GM23248 (cell line): ENCODE data around the gene GTF2IRD1. TPM values are rescaled to one million over a fixed set of nuclear protein-coding genes. Genes with fewer than 3 reads are reported as not detected.
"Not testable (repeated sequence)": the region's sequence is repeated elsewhere in the genome, so short reads cannot be mapped to it uniquely, and the experiment has no call there.

ENCODE experiments used
- DNase-seq: peaks from one replicate; pipeline ENCODE4 v3.0.0-alpha.2; 2015
- H2AFZ ChIP-seq: fragments of 200-600 bp; sonication (generic); 2 replicates; pipeline ENCODE4 v1.6.1; 2016; ENCODE audit warnings: antibody characterized with exemption
- H3F3A ChIP-seq: fragments of 200-600 bp; sonication (generic); 2 replicates; pipeline ENCODE4 v1.6.1; 2016; ENCODE audit warnings: mild to moderate bottlenecking, antibody characterized with exemption, mixed run types; ENCODE audit not compliant: insufficient read depth
- H3K27ac ChIP-seq: fragments of 200-600 bp; sonication (generic); 2 replicates; pipeline ENCODE4 v1.5.1; 2016; ENCODE audit warnings: mild to moderate bottlenecking
- H3K27me3 ChIP-seq: fragments of 200-600 bp; sonication (generic); replicated peaks from 2 replicates; pipeline ENCODE4 v1.6.1; 2016; ENCODE audit warnings: mild to moderate bottlenecking; ENCODE audit not compliant: insufficient read depth
- H3K36me3 ChIP-seq: fragments of 200-600 bp; sonication (generic); 2 replicates; pipeline ENCODE4 v1.6.1; 2016; ENCODE audit warnings: low read depth, mild to moderate bottlenecking
- H3K4me1 ChIP-seq: fragments of 200-600 bp; sonication (generic); 2 replicates; pipeline ENCODE4 v1.6.1; 2016; ENCODE audit warnings: mild to moderate bottlenecking; ENCODE audit not compliant: insufficient read depth
- H3K4me2 ChIP-seq: fragments of 200-600 bp; sonication (generic); one replicate; pipeline ENCODE4 v1.6.1; 2016; ENCODE audit warnings: mild to moderate bottlenecking; ENCODE audit not compliant: unreplicated experiment
- H3K4me3 ChIP-seq: fragments of 200-600 bp; sonication (generic); 2 replicates; pipeline ENCODE4 v1.5.1; 2016; ENCODE audit warnings: mild to moderate bottlenecking
- H3K79me2 ChIP-seq: fragments of 200-600 bp; sonication (generic); 2 replicates; pipeline ENCODE4 v1.6.1; 2016; ENCODE audit warnings: mild to moderate bottlenecking; ENCODE audit not compliant: insufficient read depth
- H3K9ac ChIP-seq: fragments of 200-600 bp; sonication (generic); 2 replicates; pipeline ENCODE4 v1.6.1; 2016; ENCODE audit warnings: mild to moderate bottlenecking
- H3K9me2 ChIP-seq: fragments of 200-600 bp; sonication (generic); 2 replicates; pipeline ENCODE4 v1.6.1; 2016; ENCODE audit warnings: mixed run types, mild to moderate bottlenecking, moderate library complexity; ENCODE audit not compliant: insufficient read depth
- H3K9me3 ChIP-seq: fragments of 200-600 bp; sonication (generic); one replicate; pipeline ENCODE4 v1.6.1; 2017; ENCODE audit warnings: low read depth
- H4K20me1 ChIP-seq: fragments of 200-600 bp; sonication (generic); 2 replicates; pipeline ENCODE4 v1.6.0; 2016; ENCODE audit not compliant: insufficient read depth
- EZH2 ChIP-seq: fragments of 200-600 bp; sonication (generic); IDR thresholded peaks from 2 replicates; pipeline ENCODE4 v1.6.1; 2018; ENCODE audit warnings: antibody characterized with exemption, mild to moderate bottlenecking; ENCODE audit not compliant: insufficient read depth, poor library complexity, severe bottlenecking
- EZH2phosphoT487 ChIP-seq: fragments of 200-600 bp; sonication (generic); IDR thresholded peaks from 2 replicates; pipeline ENCODE4 v1.6.1; 2018; ENCODE audit warnings: antibody characterized with exemption, moderate library complexity, mild to moderate bottlenecking, low read depth; ENCODE audit not compliant: insufficient read depth
- WGBS, 2 experiments: methylation state at CpG; one replicate each; pipeline ENCODE4 v1.1.6; 2015 to 2017; ENCODE audit warnings: low lambda C conversion rate in 2 of 2, low coverage in 1 of 2; ENCODE audit errors: missing lambda C conversion rate in 2 of 2; 5-methylcytosine and 5-hydroxymethylcytosine counted together
- in situ Hi-C: fragments of 300-500 bp; cut with MboI; formaldehyde crosslinking; loops from 2 replicates; pipeline ENCODE4 v1.15.0; 2020
- polyA plus RNA-seq: library from polyadenylated mRNA; unstranded; fragments of >200 nt; fragmentation: Nextera tagmentation; extraction: Ambion mirVana; gene quantifications from 2 replicates; pipeline ENCODE4 v1.2.1, GENCODE V29; 2016
- total RNA-seq: library from RNA; depleted of rRNA; stranded (reverse); fragments of >200 nt; shearing (Covaris generic); gene quantifications from 2 replicates; pipeline ENCODE4 v1.2.3, GENCODE V29; 2014

GTF2IRD1 gene
- total and polyA plus RNA-seq, 2 experiments from 2014 or later: 3.7 to 6.6 TPM

GRCh38 chr7:74507538-74508319 is 54.0 kb downstream of the GTF2IRD1 start:
- Histone ChIP-seq H3K4me1 (no peaks in the 10 kb centered on the region), H3K4me3 (no peak overlapping the region), H3K9ac (no peak overlapping the region), H4K20me1 (no peaks in the 10 kb centered on the region), H3K79me2 (no peaks in the 10 kb centered on the region), H2AFZ (no peak overlapping the region), H3K4me2 (no peak overlapping the region), H3K9me3 (no peaks in the 10 kb centered on the region), H3K9me2 (no peaks in the 10 kb centered on the region), H3K36me3 (no peaks in the 10 kb centered on the region), H3F3A (no peaks in the 10 kb centered on the region), H3K27ac (no peak overlapping the region), H3K27me3 (no peaks in the 10 kb centered on the region)
- DNase-seq: no peak
- 92 to 93% methylated on average over 21 of the region's 21 CpGs for WGBS, 2 experiments
- in situ Hi-C loops: no loop called here
- TF ChIP-seq EZH2 (no peak), EZH2phosphoT487 (no peak)

GRCh38 chr7:74509453-74509852 is 55.7 kb downstream of the GTF2IRD1 start:
- DNase-seq, H3K79me2 ChIP-seq, H3K36me3 ChIP-seq, H3K4me2 ChIP-seq, H3K4me1 ChIP-seq, H2AFZ ChIP-seq, in situ Hi-C loops, H3K9ac ChIP-seq, H3K9me3 ChIP-seq, H3K27ac ChIP-seq, H4K20me1 ChIP-seq, H3K27me3 ChIP-seq, H3K9me2 ChIP-seq, H3K4me3 ChIP-seq, H3F3A ChIP-seq: not testable (repeated sequence)
- 90 to 93% methylated on average over 10 of the region's 10 CpGs for WGBS, 2 experiments

- Histone ChIP-seq H4K20me1 (no peaks in the 10 kb centered on the region), H3K27me3 (no peaks in the 10 kb centered on the region), H3F3A (no peaks in the 10 kb centered on the region), H3K4me1 (no peaks in the 10 kb centered on the region), H3K9ac (no peak overlapping the region), H3K4me3 (no peak overlapping the region), H3K27ac (no peak overlapping the region), H2AFZ (no peak overlapping the region), H3K4me2 (no peak overlapping the region), H3K79me2 (no peaks in the 10 kb centered on the region), H3K9me2 (no peaks in the 10 kb centered on the region), H3K9me3 (no peaks in the 10 kb centered on the region), H3K36me3 (no peaks in the 10 kb centered on the region)
- WGBS, 2 experiments: 87 to 90% methylated on average over 11 of the region's 11 CpGs
- no peak for DNase-seq
- no peak for TF ChIP-seq EZH2
- TF ChIP-seq EZH2phosphoT487: no peak
- in situ Hi-C loops: no loop called here
Observed at GRCh38 chr7:74511345-74511744, 57.6 kb downstream of the GTF2IRD1 start.

- H3K4me1 ChIP-seq: no peaks in the 10 kb centered on the region
- H3K27me3 ChIP-seq: no peaks in the 10 kb centered on the region
- in situ Hi-C loops: no loop called here
- H3K27ac ChIP-seq: no peak overlapping the region
- no peak for DNase-seq
- no peaks in the 10 kb centered on the region for H4K20me1 ChIP-seq
- TF ChIP-seq EZH2 (no peak), EZH2phosphoT487 (no peak)
- WGBS, 2 experiments: 95 to 96% methylated on average over 17 to 18 of the region's 18 CpGs
- no peak overlapping the region for H3K9ac ChIP-seq
- no peak overlapping the region for H3K4me2 ChIP-seq
- no peaks in the 10 kb centered on the region for H3K9me3 ChIP-seq
- H3K9me2 ChIP-seq: no peaks in the 10 kb centered on the region
- H3K79me2 ChIP-seq: no peaks in the 10 kb centered on the region
- H3F3A ChIP-seq: no peaks in the 10 kb centered on the region
- no peak overlapping the region for H3K4me3 ChIP-seq
- no peaks in the 10 kb centered on the region for H3K36me3 ChIP-seq
- H2AFZ ChIP-seq: no peak overlapping the region
Observed at GRCh38 chr7:74512762-74513161, 59.1 kb downstream of the GTF2IRD1 start.
